OCI-LY1 (cell line): Measurements from ENCODE around the gene KCNT1.

Experiments used
- H2AFZ ChIP-seq: fragments of 200-600 bp; sonication (generic), shearing (Covaris generic); 2 replicates; pipeline ENCODE4 v1.6.0; 2014; ENCODE audit warnings: antibody characterized with exemption, mild to moderate bottlenecking, low read length
- H3F3A ChIP-seq: fragments of 200-600 bp; sonication (generic), shearing (Covaris generic); 2 replicates; pipeline ENCODE4 v1.6.0; 2014; ENCODE audit warnings: mild to moderate bottlenecking, antibody characterized with exemption, low read length, moderate library complexity; ENCODE audit not compliant: insufficient read depth
- H3K27ac ChIP-seq: fragments of 200-600 bp; sonication (generic); 2 replicates; pipeline ENCODE4 v1.5.1; 2014; ENCODE audit warnings: low read length, mixed run types, mild to moderate bottlenecking, low read depth; ENCODE audit not compliant: poor library complexity, severe bottlenecking
- H3K27me3 ChIP-seq: fragments of 200-600 bp; sonication (generic); 2 replicates; pipeline ENCODE4 v1.6.0; 2014; ENCODE audit warnings: antibody characterized with exemption, mild to moderate bottlenecking, low read length, moderate library complexity; ENCODE audit not compliant: insufficient read depth
- H3K36me3 ChIP-seq: fragments of 200-600 bp; sonication (generic); 2 replicates; pipeline ENCODE4 v1.6.1; 2014; ENCODE audit warnings: mild to moderate bottlenecking, antibody characterized with exemption, low read length, moderate library complexity, mixed read lengths; ENCODE audit not compliant: insufficient read depth
- H3K4me1 ChIP-seq: fragments of 200-600 bp; sonication (generic); 2 replicates; pipeline ENCODE4 v1.5.1; 2014; ENCODE audit warnings: mild to moderate bottlenecking, low read length, moderate library complexity; ENCODE audit not compliant: insufficient read depth, severe bottlenecking
- H3K4me2 ChIP-seq: fragments of 200-600 bp; sonication (generic), shearing (Covaris generic); 2 replicates; pipeline ENCODE4 v1.6.1; 2014; ENCODE audit warnings: low read length
- H3K4me3 ChIP-seq: fragments of 200-600 bp; sonication (generic); 2 replicates; pipeline ENCODE4 v1.5.1; 2014; ENCODE audit warnings: low read length, low read depth, mild to moderate bottlenecking, mixed read lengths; ENCODE audit not compliant: poor library complexity, severe bottlenecking
- H3K79me2 ChIP-seq: fragments of 200-600 bp; shearing (Covaris generic); 2 replicates; pipeline ENCODE4 v1.6.1; 2016; ENCODE audit warnings: mixed run types, low read length, mixed read lengths; ENCODE audit not compliant: insufficient read depth
- H3K9ac ChIP-seq: fragments of 200-600 bp; sonication (generic), shearing (Covaris generic); 2 replicates; pipeline ENCODE4 v1.6.1; 2014; ENCODE audit warnings: mild to moderate bottlenecking, low read length, mixed read lengths
- H3K9me2 ChIP-seq: fragments of 200-600 bp; sonication (generic), shearing (Covaris generic); 2 replicates; pipeline ENCODE4 v1.6.1; 2014; ENCODE audit warnings: low read depth, mild to moderate bottlenecking, low read length, mixed read lengths
- H3K9me3 ChIP-seq: fragments of 200-600 bp; shearing (Covaris generic); 2 replicates; pipeline ENCODE4 v1.6.1; 2014; ENCODE audit warnings: low read length, mixed read lengths
- H4K20me1 ChIP-seq: fragments of 200-600 bp; sonication (generic), shearing (Covaris generic); 2 replicates; pipeline ENCODE4 v1.6.0; 2016; ENCODE audit warnings: mild to moderate bottlenecking, low read length; ENCODE audit not compliant: insufficient read depth
- CTCF ChIP-seq: fragments of 200-600 bp; sonication (generic), shearing (Covaris generic); IDR thresholded peaks from 2 replicates; pipeline ENCODE4 v1.5.1; 2017; ENCODE audit warnings: mild to moderate bottlenecking, antibody characterized with exemption, low read length, moderate library complexity, mixed read lengths
- EZH2 ChIP-seq: fragments of 200-600 bp; sonication (generic), shearing (Covaris generic); IDR thresholded peaks from 2 replicates; pipeline ENCODE4 v1.8.0; 2017; ENCODE audit warnings: borderline replicate concordance, mixed run types, mild to moderate bottlenecking, antibody characterized with exemption, low read length, moderate library complexity, mixed read lengths

The KCNT1 gene

GRCh38 chr9:135745189-135745588 lies 43.2 kb downstream of the KCNT1 start:
- H3K27me3 ChIP-seq = peaks cover 4% of the 10 kb centered on the region; the same call in 1 of the 2 replicates
- no peak overlapping the region for H3K4me3 ChIP-seq
- no peak overlapping the region for H3K27ac ChIP-seq
- no peaks in the 10 kb centered on the region for H3K4me1 ChIP-seq
- H3K9me2 ChIP-seq = no peaks in the 10 kb centered on the region
- no peaks in the 10 kb centered on the region for H3K9me3 ChIP-seq
- H3K4me2 ChIP-seq = no peak overlapping the region
- no peaks in the 10 kb centered on the region for H3F3A ChIP-seq
- H3K36me3 ChIP-seq = no peaks in the 10 kb centered on the region
- H3K79me2 ChIP-seq = no peaks in the 10 kb centered on the region
- H2AFZ ChIP-seq = no peak overlapping the region
- H4K20me1 ChIP-seq = no peaks in the 10 kb centered on the region
- H3K9ac ChIP-seq = no peak overlapping the region
- no peak for TF ChIP-seq CTCF
- TF ChIP-seq EZH2 = no peak

- no peaks in the 10 kb centered on the region for H3K9me3 ChIP-seq
- no peaks in the 10 kb centered on the region for H3K4me1 ChIP-seq
- H3K9ac ChIP-seq = no peak overlapping the region
- H3K4me3 ChIP-seq = no peak overlapping the region
- H3K27me3 ChIP-seq = peaks cover 4% of the 10 kb centered on the region; the same call in 1 of the 2 replicates
- no peaks in the 10 kb centered on the region for H4K20me1 ChIP-seq
- H3K79me2 ChIP-seq = no peaks in the 10 kb centered on the region
- H3F3A ChIP-seq = no peaks in the 10 kb centered on the region
- no peaks in the 10 kb centered on the region for H3K9me2 ChIP-seq
- no peak overlapping the region for H2AFZ ChIP-seq
- H3K4me2 ChIP-seq = no peak overlapping the region
- H3K27ac ChIP-seq = no peak overlapping the region
- no peaks in the 10 kb centered on the region for H3K36me3 ChIP-seq
- TF ChIP-seq EZH2 (no peak), CTCF (no peak)
Measured at GRCh38 chr9:135745686-135746324, 43.8 kb downstream of the KCNT1 start.

- Histone ChIP-seq H3K79me2 (no peaks in the 10 kb centered on the region), H4K20me1 (no peaks in the 10 kb centered on the region), H3K9me2 (no peaks in the 10 kb centered on the region), H2AFZ (no peak overlapping the region), H3K4me3 (no peak overlapping the region), H3K9ac (no peak overlapping the region), H3F3A (no peaks in the 10 kb centered on the region), H3K4me1 (no peaks in the 10 kb centered on the region), H3K9me3 (no peaks in the 10 kb centered on the region), H3K36me3 (no peaks in the 10 kb centered on the region), H3K27ac (no peak overlapping the region), H3K27me3 (peaks cover 4% of the 10 kb centered on the region; the same call in 1 of the 2 replicates), H3K4me2 (no peak overlapping the region)
- TF ChIP-seq CTCF = no peak
- TF ChIP-seq EZH2 = no peak
Measured at GRCh38 chr9:135746565-135746964, 44.6 kb downstream of the KCNT1 start.
